Measurements from ENCODE around the gene SLC12A8.
A peak's percentile ranks its signal among the peaks of the same experiment; 100 is the strongest.

The SLC12A8 gene

GRCh38 chr3:125140011-125140817 is 72.3 kb downstream of the SLC12A8 start:
- no peak overlapping the region for H3K4me3 Mint-ChIP-seq
- ATAC-seq (replicated peaks) (no peak), DNase-seq (no peak)
- peaks cover 4 to 16% of the 10 kb centered on the region in 2 donors for H3K27me3 Mint-ChIP-seq
- H3K36me3 Mint-ChIP-seq, result peaks cover 0 to 4% of the 10 kb centered on the region in 2 donors
- peaks cover 44 to 75% of the 10 kb centered on the region in 2 donors for H3K4me1 Mint-ChIP-seq
- H3K27ac Mint-ChIP-seq, result no peak overlapping the region
- no peaks in the 10 kb centered on the region for H3K9me3 Mint-ChIP-seq

GRCh38 chr3:125139386-125139785 is 73.2 kb downstream of the SLC12A8 start:
- no peak for DNase-seq
- Mint-ChIP-seq H3K4me3 (no peak overlapping the region), H3K27ac (no peak overlapping the region), H3K4me1 (peaks cover 50 to 76% of the 10 kb centered on the region in 2 donors), H3K27me3 (peaks cover 4 to 10% of the 10 kb centered on the region in 2 donors), H3K36me3 (peaks cover 0 to 4% of the 10 kb centered on the region in 2 donors), H3K9me3 (no peaks in the 10 kb centered on the region)
- no peak for ATAC-seq (replicated peaks)

- Mint-ChIP-seq H3K4me3 (no peak overlapping the region), H3K27me3 (no peaks in the 10 kb centered on the region), H3K27ac (no peak overlapping the region), H3K4me1 (peaks cover 47 to 72% of the 10 kb centered on the region in 2 donors), H3K9me3 (peaks cover 0 to 3% of the 10 kb centered on the region in 2 donors), H3K36me3 (peaks cover 3 to 4% of the 10 kb centered on the region in 2 donors)
- DNase-seq, result no peak
- no peak for ATAC-seq (replicated peaks)
Measured at GRCh38 chr3:125137358-125138033, 75.1 kb downstream of the SLC12A8 start.

- no peak overlapping the region for H3K4me3 Mint-ChIP-seq
- ATAC-seq (replicated peaks) (no peak), DNase-seq (no peak)
- no peak overlapping the region for H3K27ac Mint-ChIP-seq
- H3K9me3 Mint-ChIP-seq, result peaks cover 0 to 3% of the 10 kb centered on the region in 2 donors
- H3K36me3 Mint-ChIP-seq, result peaks cover 3 to 4% of the 10 kb centered on the region in 2 donors
- peaks cover 46 to 72% of the 10 kb centered on the region in 2 donors for H3K4me1 Mint-ChIP-seq
- no peaks in the 10 kb centered on the region for H3K27me3 Mint-ChIP-seq
Measured at GRCh38 chr3:125136966-125137357, 75.6 kb downstream of the SLC12A8 start.

- H3K27me3 Mint-ChIP-seq, result no peaks in the 10 kb centered on the region
- H3K27ac Mint-ChIP-seq, result peak overlapping the region; percentile 28
- ATAC-seq (replicated peaks) (peak; percentile 56 to 67), DNase-seq (no peak)
- H3K4me1 Mint-ChIP-seq, result peaks cover 41 to 67% of the 10 kb centered on the region in 2 donors
- no peak overlapping the region for H3K4me3 Mint-ChIP-seq
- H3K36me3 Mint-ChIP-seq, result peaks cover 3 to 4% of the 10 kb centered on the region in 2 donors
- peaks cover 0 to 3% of the 10 kb centered on the region in 2 donors for H3K9me3 Mint-ChIP-seq
Measured at GRCh38 chr3:125136515-125136914, 76.0 kb downstream of the SLC12A8 start.

- peaks cover 35 to 56% of the 10 kb centered on the region in 2 donors for H3K4me1 Mint-ChIP-seq
- no peak overlapping the region for H3K27ac Mint-ChIP-seq
- no peak for ATAC-seq (replicated peaks)
- no peak for DNase-seq
- no peak overlapping the region for H3K4me3 Mint-ChIP-seq
- peaks cover 0 to 3% of the 10 kb centered on the region in 2 donors for H3K9me3 Mint-ChIP-seq
- H3K36me3 Mint-ChIP-seq, result peaks cover 0 to 3% of the 10 kb centered on the region in 2 donors
- no peaks in the 10 kb centered on the region for H3K27me3 Mint-ChIP-seq
Measured at GRCh38 chr3:125134952-125135351, 77.6 kb downstream of the SLC12A8 start.

GRCh38 chr3:125132815-125133214 is 79.7 kb downstream of the SLC12A8 start:
- peaks cover 0 to 3% of the 10 kb centered on the region in 2 donors for H3K36me3 Mint-ChIP-seq
- DNase-seq (no peak), ATAC-seq (replicated peaks) (peak; percentile 72 to 73)
- H3K27me3 Mint-ChIP-seq, result no peaks in the 10 kb centered on the region
- H3K4me1 Mint-ChIP-seq, result peaks cover 30 to 48% of the 10 kb centered on the region in 2 donors
- H3K27ac Mint-ChIP-seq, result peak overlapping the region; percentile 6
- H3K4me3 Mint-ChIP-seq, result peak overlapping the region in 1 of 2 donors; percentile 15
- peaks cover 0 to 3% of the 10 kb centered on the region in 2 donors for H3K9me3 Mint-ChIP-seq

GRCh38 chr3:125129512-125129997 is 83.0 kb downstream of the SLC12A8 start:
- DNase-seq (no peak), ATAC-seq (replicated peaks) (no peak)
- Mint-ChIP-seq H3K9me3 (peaks cover 0 to 3% of the 10 kb centered on the region in 2 donors), H3K4me3 (no peak overlapping the region), H3K27ac (no peak overlapping the region), H3K27me3 (no peaks in the 10 kb centered on the region), H3K4me1 (peaks cover 27 to 33% of the 10 kb centered on the region in 2 donors), H3K36me3 (peaks cover 0 to 3% of the 10 kb centered on the region in 2 donors)

- H3K27ac Mint-ChIP-seq, result peak overlapping the region; percentile 1
- H3K27me3 Mint-ChIP-seq, result no peaks in the 10 kb centered on the region
- H3K36me3 Mint-ChIP-seq, result peaks cover 0 to 3% of the 10 kb centered on the region in 2 donors
- H3K9me3 Mint-ChIP-seq, result peaks cover 0 to 4% of the 10 kb centered on the region in 2 donors
- peaks cover 27 to 33% of the 10 kb centered on the region in 2 donors for H3K4me1 Mint-ChIP-seq
- no peak for ATAC-seq (replicated peaks)
- DNase-seq, result no peak
- no peak overlapping the region for H3K4me3 Mint-ChIP-seq
Measured at GRCh38 chr3:125128861-125129501, 83.6 kb downstream of the SLC12A8 start.

GRCh38 chr3:125126323-125126722 is 86.2 kb downstream of the SLC12A8 start:
- peaks cover 10 to 14% of the 10 kb centered on the region in 2 donors for H3K9me3 Mint-ChIP-seq
- no peak for DNase-seq
- ATAC-seq (replicated peaks), result no peak
- H3K36me3 Mint-ChIP-seq, result peaks cover 4 to 13% of the 10 kb centered on the region in 2 donors
- H3K4me3 Mint-ChIP-seq, result no peak overlapping the region
- peaks cover 31 to 38% of the 10 kb centered on the region in 2 donors for H3K4me1 Mint-ChIP-seq
- H3K27ac Mint-ChIP-seq, result no peak overlapping the region
- H3K27me3 Mint-ChIP-seq, result no peaks in the 10 kb centered on the region

- Mint-ChIP-seq H3K4me3 (no peak overlapping the region), H3K27ac (no peak overlapping the region)
Measured at GRCh38 chr3:125125821-125126245, 86.7 kb downstream of the SLC12A8 start.

GRCh38 chr3:125123451-125124305 is 88.9 kb downstream of the SLC12A8 start:
- Mint-ChIP-seq H3K4me3 (no peak overlapping the region), H3K4me1 (peaks cover 50 to 55% of the 10 kb centered on the region in 2 donors), H3K36me3 (peaks cover 4 to 13% of the 10 kb centered on the region in 2 donors), H3K27me3 (no peaks in the 10 kb centered on the region), H3K27ac (peak overlapping the region; percentile 59), H3K9me3 (peaks cover 10 to 14% of the 10 kb centered on the region in 2 donors)
- DNase-seq (no peak), ATAC-seq (replicated peaks) (no peak)

More at GRCh38 chr3:125125821-125126245, 86.7 kb downstream of the SLC12A8 start:
- H3K27me3 Mint-ChIP-seq, result no peaks in the 10 kb centered on the region
- ATAC-seq (replicated peaks) (no peak), DNase-seq (no peak)
- H3K36me3 Mint-ChIP-seq, result peaks cover 4 to 13% of the 10 kb centered on the region in 2 donors
- peaks cover 10 to 14% of the 10 kb centered on the region in 2 donors for H3K9me3 Mint-ChIP-seq
- peaks cover 36 to 41% of the 10 kb centered on the region in 2 donors for H3K4me1 Mint-ChIP-seq

GRCh38 chr3:125121246-125122010 is 91.1 kb downstream of the SLC12A8 start:
- H3K9me3 Mint-ChIP-seq, result peaks cover 10 to 14% of the 10 kb centered on the region in 2 donors
- no peak for ATAC-seq (replicated peaks)
- peak overlapping the region in 1 of 2 donors; percentile 39 for H3K4me3 Mint-ChIP-seq
- peaks cover 44 to 59% of the 10 kb centered on the region in 2 donors for H3K4me1 Mint-ChIP-seq
- no peaks in the 10 kb centered on the region for H3K27me3 Mint-ChIP-seq
- DNase-seq, result no peak
- H3K36me3 Mint-ChIP-seq, result peaks cover 6 to 13% of the 10 kb centered on the region in 2 donors
- H3K27ac Mint-ChIP-seq, result no peak overlapping the region
